Superior temporal gyrus (tissue), 1 donor: ENCODE data around the gene B4GAT1.

Experiments
- DNase-seq: peaks from one replicate; pipeline ENCODE4 v3.0.0-alpha.2; 2016; ENCODE audit errors: extremely low spot score

Gene B4GAT1

GRCh38 chr11:66363187-66363601 is 15.8 kb upstream of the B4GAT1 start:
- no peak for DNase-seq

GRCh38 chr11:66362481-66363147 is 15.2 kb upstream of the B4GAT1 start:
- no peak for DNase-seq

GRCh38 chr11:66361502-66361941 is 14.1 kb upstream of the B4GAT1 start:
- no peak for DNase-seq

GRCh38 chr11:66360406-66361073 is 13.1 kb upstream of the B4GAT1 start:
- DNase-seq = no peak

- DNase-seq = no peak
These were observed 12.2 kb upstream of the B4GAT1 start for GRCh38 chr11:66359662-66360087.

- peak; percentile 27 for DNase-seq
These were observed 3.3 kb upstream of the B4GAT1 start for GRCh38 chr11:66350560-66351235.

- no peak for DNase-seq
These were observed 1.6 kb upstream of the B4GAT1 start for GRCh38 chr11:66349084-66349386.

- DNase-seq = no peak
These were observed 679 bp downstream of the B4GAT1 start for GRCh38 chr11:66346476-66347424.

- no peak for DNase-seq
These were observed 2.1 kb downstream of the B4GAT1 start for GRCh38 chr11:66345316-66345649.

GRCh38 chr11:66344550-66345315 is 2.7 kb downstream of the B4GAT1 start, which contains the start of gene BRMS1:
Gene BRMS1, minus strand, starts transcription at chr11:66345104. Its CDS starts 2,870 bp downstream, at chr11:66342234.
- DNase-seq = peak; percentile 98

- no peak for DNase-seq
These were observed 4.3 kb downstream of the B4GAT1 start for GRCh38 chr11:66343176-66343575.

- DNase-seq = no peak
These were observed 5.8 kb downstream of the B4GAT1 start for GRCh38 chr11:66341502-66342126.

GRCh38 chr11:66340596-66341501 is 6.6 kb downstream of the B4GAT1 start:
- no peak for DNase-seq

- no peak for DNase-seq
These were observed 7.5 kb downstream of the B4GAT1 start for GRCh38 chr11:66339686-66340483.

GRCh38 chr11:66339162-66339675 is 8.2 kb downstream of the B4GAT1 start:
- DNase-seq = no peak

GRCh38 chr11:66338276-66339161 is 8.9 kb downstream of the B4GAT1 start:
- DNase-seq = no peak

- DNase-seq = no peak
These were observed 10.1 kb downstream of the B4GAT1 start for GRCh38 chr11:66337103-66337899.
